Mesendoderm (in vitro differentiated cells): ENCODE results near the gene NEDD4. TPM values are rescaled to one million over a fixed set of nuclear protein-coding genes. Genes with fewer than 3 reads are reported as not detected.

Experiments
- DNase-seq: peaks from one replicate; pipeline ENCODE4 v3.0.0; 2013
- H2AK5ac ChIP-seq: 2 replicates; pipeline ENCODE4 v1.6.1; 2013; ENCODE audit warnings: low read length, inconsistent platforms
- H2BK120ac ChIP-seq: 2 replicates; pipeline ENCODE4 v1.6.1; 2013; ENCODE audit warnings: low read depth, mild to moderate bottlenecking, low read length, moderate library complexity, mixed read lengths
- H2BK15ac ChIP-seq: replicated peaks from 2 replicates; pipeline ENCODE4 v1.6.1; 2013; ENCODE audit warnings: low read depth, mild to moderate bottlenecking, moderate library complexity
- H2BK5ac ChIP-seq: 2 replicates; pipeline ENCODE4 v1.6.1; 2013; ENCODE audit warnings: low read length, inconsistent platforms
- H3K18ac ChIP-seq: 2 replicates; pipeline ENCODE4 v1.6.1; 2013; ENCODE audit warnings: mild to moderate bottlenecking, low read length, mixed read lengths
- H3K23ac ChIP-seq: one replicate; pipeline ENCODE4 v1.6.1; 2013; ENCODE audit warnings: low read length
- H3K27ac ChIP-seq: 2 replicates; pipeline ENCODE4 v1.5.1; 2013; ENCODE audit warnings: low read depth, mild to moderate bottlenecking, inconsistent platforms, low read length, moderate library complexity
- H3K27me3 ChIP-seq: 2 replicates; pipeline ENCODE4 v1.6.1; 2013; ENCODE audit warnings: low read length, control low read depth, mild to moderate bottlenecking, inconsistent platforms; ENCODE audit not compliant: insufficient read depth, poor library complexity
- H3K36me3 ChIP-seq: 2 replicates; pipeline ENCODE4 v1.6.1; 2013; ENCODE audit warnings: low read length, inconsistent platforms; ENCODE audit not compliant: control insufficient read depth, insufficient read depth
- H3K4ac ChIP-seq: one replicate; pipeline ENCODE4 v1.6.1; 2013; ENCODE audit warnings: low read depth, mild to moderate bottlenecking, low read length, moderate library complexity
- H3K4me1 ChIP-seq: 2 replicates; pipeline ENCODE4 v1.6.1; 2013; ENCODE audit warnings: low read depth, low read length, inconsistent platforms; ENCODE audit not compliant: control insufficient read depth
- H3K4me2 ChIP-seq: 2 replicates; pipeline ENCODE4 v1.6.1; 2013; ENCODE audit warnings: low read length
- H3K4me3 ChIP-seq: 2 replicates; pipeline ENCODE4 v1.5.1; 2013; ENCODE audit warnings: mild to moderate bottlenecking, low read length
- H3K56ac ChIP-seq: one replicate; pipeline ENCODE4 v1.6.1; 2013; ENCODE audit warnings: low read length
- H3K79me1 ChIP-seq: 2 replicates; pipeline ENCODE4 v1.6.1; 2013; ENCODE audit warnings: low read length, inconsistent platforms
- H3K79me2 ChIP-seq: 2 replicates; pipeline ENCODE4 v1.6.1; 2013; ENCODE audit warnings: mild to moderate bottlenecking, low read length; ENCODE audit not compliant: control insufficient read depth, insufficient read depth
- H3K9ac ChIP-seq: 2 replicates; pipeline ENCODE4 v1.6.1; 2013; ENCODE audit warnings: low read length, inconsistent platforms
- H4K5ac ChIP-seq: one replicate; pipeline ENCODE4 v1.6.1; 2013; ENCODE audit warnings: low read length
- H4K8ac ChIP-seq: one replicate; pipeline ENCODE4 v1.6.1; 2013; ENCODE audit warnings: low read depth, mild to moderate bottlenecking, control low read depth, low read length, moderate library complexity
- WGBS: extraction: QIAGEN DNeasy Blood & Tissue Kit; methylation state at CpG from one replicate; pipeline ENCODE4 v1.1.7; 2013; ENCODE audit warnings: low lambda C conversion rate, missing lambda C conversion rate; ENCODE audit not compliant: insufficient coverage; ENCODE audit errors: extremely low coverage; 5-methylcytosine and 5-hydroxymethylcytosine counted together
- polyA plus RNA-seq, 2 experiments: library from polyadenylated mRNA; stranded (reverse); fragments of 200-250 nt; gene quantifications; one replicate each; pipeline ENCODE4 v1.2.3, GENCODE V29; 2013

NEDD4 gene
- 3.7 TPM for polyA plus RNA-seq (2013, experiment 1 of 2)
- 3.8 TPM for polyA plus RNA-seq (2013, experiment 2 of 2)

- H3K56ac ChIP-seq: peak within 1 kb of the TSS; percentile 84
- H3K27ac ChIP-seq: peak within 1 kb of the TSS; percentile 74
- H2BK120ac ChIP-seq: peak within 1 kb of the TSS; percentile 33
- WGBS: no CpG with 5 or more reads among the region's 83 CpGs
- no peak within 1 kb of the TSS for H2BK5ac ChIP-seq
- H3K36me3 ChIP-seq: no peaks in the 10 kb centered on the region
- peak within 1 kb of the TSS; percentile 63 for H3K4me3 ChIP-seq
- no peak within 1 kb of the TSS for H3K23ac ChIP-seq
- no peaks in the 10 kb centered on the region for H3K27me3 ChIP-seq
- peak within 1 kb of the TSS; percentile 71 for H3K9ac ChIP-seq
- H2BK15ac ChIP-seq: peak within 1 kb of the TSS; percentile 27
- H3K18ac ChIP-seq: peak within 1 kb of the TSS; percentile 69
- H3K4ac ChIP-seq: peak within 1 kb of the TSS; percentile 41
- H2AK5ac ChIP-seq: no peak within 1 kb of the TSS
- no peak within 1 kb of the TSS for H4K5ac ChIP-seq
- peaks cover 4% of the 10 kb centered on the region for H3K4me1 ChIP-seq
- peak within 1 kb of the TSS; percentile 43 for H4K8ac ChIP-seq
- H3K79me2 ChIP-seq: no peaks in the 10 kb centered on the region
- DNase-seq: peak; percentile 89
- H3K4me2 ChIP-seq: peak within 1 kb of the TSS; percentile 32
- no peaks in the 10 kb centered on the region for H3K79me1 ChIP-seq
These were observed at the start of gene NEDD4 for GRCh38 chr15:55993111-55993803. Gene NEDD4, minus strand, starts transcription at chr15:55993612. Its CDS starts 57 bp downstream, at chr15:55993555.

GRCh38 chr15:56042498-56042897 lies 49.1 kb upstream of the NEDD4 start:
- Histone ChIP-seq H3K36me3 (no peaks in the 10 kb centered on the region), H3K4me3 (no peak overlapping the region), H4K5ac (no peak overlapping the region), H2BK15ac (no peak overlapping the region), H3K27ac (no peak overlapping the region), H3K56ac (no peak overlapping the region), H2BK5ac (no peak overlapping the region), H4K8ac (no peak overlapping the region), H3K4ac (no peak overlapping the region), H3K9ac (no peak overlapping the region), H3K27me3 (no peaks in the 10 kb centered on the region), H3K79me2 (no peaks in the 10 kb centered on the region), H3K18ac (no peak overlapping the region), H2BK120ac (no peak overlapping the region), H3K23ac (no peak overlapping the region), H3K4me2 (no peak overlapping the region), H3K79me1 (no peaks in the 10 kb centered on the region), H3K4me1 (no peaks in the 10 kb centered on the region), H2AK5ac (no peak overlapping the region)
- DNase-seq: peak; percentile 54
- no CpG with 5 or more reads among the region's 4 CpGs for WGBS

- no peak overlapping the region for H3K56ac ChIP-seq
- WGBS: no CpG with 5 or more reads among the region's 1 CpG
- no peak overlapping the region for H3K9ac ChIP-seq
- no peak overlapping the region for H2AK5ac ChIP-seq
- H3K23ac ChIP-seq: no peak overlapping the region
- H3K4ac ChIP-seq: no peak overlapping the region
- H3K36me3 ChIP-seq: no peaks in the 10 kb centered on the region
- no peaks in the 10 kb centered on the region for H3K79me2 ChIP-seq
- no peak overlapping the region for H2BK5ac ChIP-seq
- DNase-seq: peak; percentile 21
- H3K27me3 ChIP-seq: no peaks in the 10 kb centered on the region
- no peak overlapping the region for H4K8ac ChIP-seq
- H4K5ac ChIP-seq: no peak overlapping the region
- no peak overlapping the region for H3K4me3 ChIP-seq
- no peaks in the 10 kb centered on the region for H3K79me1 ChIP-seq
- no peak overlapping the region for H2BK15ac ChIP-seq
- no peak overlapping the region for H2BK120ac ChIP-seq
- H3K4me1 ChIP-seq: no peaks in the 10 kb centered on the region
- no peak overlapping the region for H3K4me2 ChIP-seq
- H3K27ac ChIP-seq: no peak overlapping the region
- peak overlapping the region; percentile 60 for H3K18ac ChIP-seq
These were observed 48.6 kb upstream of the NEDD4 start for GRCh38 chr15:56042031-56042430.

GRCh38 chr15:56040081-56041035 lies 46.9 kb upstream of the NEDD4 start:
- WGBS: no CpG with 5 or more reads among the region's 8 CpGs
- Histone ChIP-seq H3K56ac (peak overlapping the region; percentile 26), H3K9ac (no peak overlapping the region), H3K27me3 (no peaks in the 10 kb centered on the region), H3K4ac (peak overlapping the region; percentile 7), H2BK5ac (no peak overlapping the region), H3K36me3 (no peaks in the 10 kb centered on the region), H3K79me1 (no peaks in the 10 kb centered on the region), H3K18ac (no peak overlapping the region), H3K4me3 (no peak overlapping the region), H3K4me1 (no peaks in the 10 kb centered on the region), H2BK15ac (no peak overlapping the region), H2BK120ac (peak overlapping the region; percentile 35), H3K79me2 (no peaks in the 10 kb centered on the region), H2AK5ac (no peak overlapping the region), H3K4me2 (no peak overlapping the region), H4K5ac (no peak overlapping the region), H3K23ac (no peak overlapping the region), H3K27ac (no peak overlapping the region), H4K8ac (no peak overlapping the region)
- peak; percentile 95 for DNase-seq

- no peak overlapping the region for H3K4me2 ChIP-seq
- H3K27me3 ChIP-seq: no peaks in the 10 kb centered on the region
- H2BK15ac ChIP-seq: no peak overlapping the region
- no peak overlapping the region for H3K4me3 ChIP-seq
- no peak overlapping the region for H3K23ac ChIP-seq
- DNase-seq: no peak
- no peaks in the 10 kb centered on the region for H3K79me1 ChIP-seq
- no peak overlapping the region for H3K9ac ChIP-seq
- H3K4ac ChIP-seq: no peak overlapping the region
- H3K56ac ChIP-seq: no peak overlapping the region
- no peak overlapping the region for H3K18ac ChIP-seq
- no peak overlapping the region for H4K8ac ChIP-seq
- no peak overlapping the region for H2BK120ac ChIP-seq
- no CpG with 5 or more reads among the region's 4 CpGs for WGBS
- no peak overlapping the region for H3K27ac ChIP-seq
- no peak overlapping the region for H2AK5ac ChIP-seq
- H3K4me1 ChIP-seq: no peaks in the 10 kb centered on the region
- no peak overlapping the region for H2BK5ac ChIP-seq
- H4K5ac ChIP-seq: no peak overlapping the region
- no peaks in the 10 kb centered on the region for H3K36me3 ChIP-seq
- H3K79me2 ChIP-seq: no peaks in the 10 kb centered on the region
These were observed 45.3 kb upstream of the NEDD4 start for GRCh38 chr15:56038707-56039106.
